Endothelial cell of umbilical vein (primary cell): ENCODE data around the gene ITPR2. TPM values are rescaled to one million over a fixed set of nuclear protein-coding genes. Genes with fewer than 3 reads are reported as not detected.

Experiments
- BruUV-seq: library from RNA; stranded (reverse); fragments of 400-500 nt; replicated peaks from 2 replicates; lab custom pipeline; 2021; lab: Mats Ljungman, UMichigan
- CTCF ChIA-PET: fragments of 300-600, 350-600 bp; sonication (Branson Sonifier 250); formaldehyde crosslinking; loops from one replicate; lab custom pipeline; 2021; ENCODE audit warnings: antibody characterized with exemption, inconsistent platforms; lab: Charles Lee
- POLR2A ChIA-PET: fragments of 300-600, 350-600 bp; sonication (Branson Sonifier 250); formaldehyde crosslinking; loops from one replicate; lab custom pipeline; 2021; ENCODE audit warnings: antibody characterized with exemption, inconsistent platforms; lab: Charles Lee
- DNase-seq: peaks from one replicate; pipeline ENCODE4 v3.0.0-alpha.2; 2011; ENCODE audit warnings: low read depth, low spot score
- FAIRE-seq: peaks from 2 replicates; lab custom pipeline; 2011; peaks lifted over from hg19 to GRCh38; lab: Jason Lieb, UNC
- H2AFZ ChIP-seq: 2 replicates; pipeline ENCODE4 v1.6.0; 2012; ENCODE audit warnings: low read depth, low read length, control low read depth, inconsistent platforms
- H3K27ac ChIP-seq: 2 replicates; pipeline ENCODE4 v1.5.1; 2011; ENCODE audit warnings: low read depth, mild to moderate bottlenecking, control low read depth, low read length, moderate library complexity; ENCODE audit not compliant: insufficient read depth
- H3K27me3 ChIP-seq, 2 experiments: 2 replicates each; pipeline versions ENCODE4 v1.6.0 to v1.6.1; 2011; ENCODE audit warnings: low read length in 2 of 2, mixed read lengths in 1 of 2; ENCODE audit not compliant: control insufficient read depth in 2 of 2, insufficient read depth in 2 of 2
- H3K36me3 ChIP-seq, 2 experiments: 2 replicates in 1 of 2; 3 replicates in 1 of 2; pipeline ENCODE4 v1.5.1; 2011; ENCODE audit warnings: low read length in 2 of 2, mild to moderate bottlenecking in 1 of 2, moderate library complexity in 1 of 2; ENCODE audit not compliant: control insufficient read depth in 2 of 2, insufficient read depth in 2 of 2; ENCODE audit errors: extremely low read depth in 1 of 2
- H3K4me1 ChIP-seq: 3 replicates; pipeline ENCODE4 v1.5.1; 2011; ENCODE audit warnings: mild to moderate bottlenecking, low read length; ENCODE audit not compliant: control insufficient read depth, insufficient read depth; ENCODE audit errors: extremely low read depth
- H3K4me2 ChIP-seq: 2 replicates; pipeline ENCODE4 v1.6.1; 2011; ENCODE audit warnings: low read length, control low read depth, mixed read lengths; ENCODE audit not compliant: insufficient read depth
- H3K4me3 ChIP-seq, 3 experiments: fragments of 200-600 bp in 1 of 3; sonication (generic), shearing (Covaris generic) in 1 of 3; replicated peaks in 1 of 3; 2 replicates each; pipeline ENCODE4 v1.5.1; 2011 to 2016; ENCODE audit warnings: control low read depth in 3 of 3, low read length in 3 of 3, mild to moderate bottlenecking in 2 of 3, inconsistent platforms in 1 of 3, low read depth in 1 of 3, moderate library complexity in 1 of 3; ENCODE audit not compliant: insufficient read depth in 1 of 3
- H3K79me2 ChIP-seq: 2 replicates; pipeline ENCODE4 v1.6.0; 2012; ENCODE audit warnings: low read length, inconsistent platforms; ENCODE audit not compliant: control insufficient read depth, insufficient read depth
- H3K9ac ChIP-seq: replicated peaks from 2 replicates; pipeline ENCODE3; 2011; ENCODE audit warnings: low read length, control low read depth; ENCODE audit not compliant: insufficient read depth; ENCODE audit errors: extremely low read depth
- H3K9me1 ChIP-seq: replicated peaks from 3 replicates; pipeline ENCODE4 v1.6.0; 2011; ENCODE audit warnings: mild to moderate bottlenecking, low read length; ENCODE audit not compliant: control insufficient read depth, insufficient read depth; ENCODE audit errors: extremely low read depth
- H3K9me3 ChIP-seq: replicated peaks from 2 replicates; pipeline ENCODE4 v1.5.1; 2012; ENCODE audit warnings: low read length, inconsistent platforms; ENCODE audit not compliant: control insufficient read depth, insufficient read depth
- H4K20me1 ChIP-seq: replicated peaks from 2 replicates; pipeline ENCODE3; 2011; ENCODE audit warnings: mild to moderate bottlenecking, low read length; ENCODE audit not compliant: control insufficient read depth, insufficient read depth; ENCODE audit errors: extremely low read depth
- EZH2 ChIP-seq: IDR thresholded peaks from 2 replicates; pipeline ENCODE4 v1.6.1; 2012; ENCODE audit warnings: borderline replicate concordance, low read depth, mild to moderate bottlenecking, moderate library complexity, low read length, inconsistent platforms; ENCODE audit not compliant: severe bottlenecking
- FOS ChIP-seq: IDR thresholded peaks from 2 replicates; pipeline ENCODE4 v1.6.1; 2011; ENCODE audit warnings: mild to moderate bottlenecking, low read length, moderate library complexity, borderline replicate concordance; ENCODE audit not compliant: insufficient read depth
- GATA2 ChIP-seq: IDR thresholded peaks from 2 replicates; pipeline ENCODE4 v1.7.0; 2011; ENCODE audit warnings: low read depth, mild to moderate bottlenecking, moderate library complexity, mixed read lengths, low read length; ENCODE audit not compliant: insufficient read length, insufficient read depth
- MYC ChIP-seq: IDR thresholded peaks from one replicate; pipeline ENCODE4 v1.6.1; 2011; ENCODE audit warnings: mild to moderate bottlenecking, low read depth, low read length
- POLR2A ChIP-seq: IDR thresholded peaks from 2 replicates; pipeline ENCODE4 v1.6.1; 2012; ENCODE audit warnings: low read depth, mild to moderate bottlenecking, control low read depth, low read length
- dilution Hi-C: fragments of 300-500 bp; cut with MboI; formaldehyde crosslinking; loops from one replicate; pipeline ENCODE4 v1.15.0; 2019; ENCODE audit warnings: low sequenced_read_pairs; ENCODE audit not compliant: extremely low pct_ligation_motif_present
- intact Hi-C: fragments of 100-400 bp; cut with micrococcal nuclease; formaldehyde crosslinking; loops from one replicate; pipeline ENCODE4 v1.10.0; 2022
- polyA plus RNA-seq, 4 experiments: library from polyadenylated mRNA; depleted of rRNA in 3 of 4; stranded (reverse) in 3 of 4; unstranded in 1 of 4; fragments of >200 nt; gene quantifications; 2 replicates each; pipeline versions ENCODE4 v1.2.1 to v1.2.3, GENCODE V29; 2011 to 2012; ENCODE audit warnings: missing spikeins in 1 of 4
- total RNA-seq: library from RNA; stranded (reverse); gene quantifications from 2 replicates; pipeline ENCODE4 v1.2.3, GENCODE V29; 2021

ITPR2 gene
- total and polyA plus RNA-seq, 2 donors (not counting 3 experiments of a cell fraction or from before 2014, with no cell fraction given): 16.2 to 86.8 TPM

DNA sequence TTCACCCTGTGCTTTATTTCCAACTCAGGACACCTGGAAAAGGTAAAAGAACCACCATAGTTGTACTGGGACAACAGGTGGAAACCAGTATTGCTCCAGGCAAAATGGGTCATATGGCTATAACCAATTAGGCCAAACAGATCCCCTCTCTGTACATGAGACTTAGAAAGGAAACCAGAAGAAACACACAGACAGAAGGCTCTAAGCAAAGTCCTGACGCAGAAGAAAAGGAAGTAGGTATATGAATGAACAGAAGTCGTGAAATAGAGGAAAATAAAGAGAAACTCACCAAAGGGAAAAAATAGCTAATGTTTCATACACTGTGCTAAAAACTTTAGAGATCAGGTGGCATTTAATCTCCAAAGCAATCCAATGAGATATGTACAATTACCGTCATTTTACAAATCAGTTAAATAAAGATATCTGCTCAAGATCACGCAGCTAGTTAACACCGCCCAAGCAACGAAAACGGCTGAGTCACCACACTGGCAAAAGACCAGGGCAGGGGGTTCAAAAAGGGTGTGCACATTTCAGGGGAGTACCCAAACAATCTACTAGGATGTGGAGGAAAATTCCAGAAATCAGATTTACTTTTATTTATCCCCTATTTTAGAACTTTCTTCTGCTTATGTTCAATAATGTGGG, 82.3 kb downstream of the ITPR2 start:
- peaks cover 10% of the 10 kb centered on the region for H3K79me2 ChIP-seq
- TF ChIP-seq FOS: peak; percentile 53
- TF ChIP-seq EZH2: no peak
- POLR2A ChIA-PET: no interaction called here
- CTCF ChIA-PET: interaction anchor here (0.9 kb wide), 1 partner anchor 26 kb away, joined by 3 read pairs; no protein-coding TSS in a partner anchor
- H2AFZ ChIP-seq: no peak overlapping the region
- dilution Hi-C loops: no loop called here
- FAIRE-seq: no peak
- H3K9me3 ChIP-seq: no peaks in the 10 kb centered on the region
- H3K9me1 ChIP-seq: no peaks in the 10 kb centered on the region
- no peaks in the 10 kb centered on the region for H3K27me3 ChIP-seq
- H3K4me3 ChIP-seq: no peak overlapping the region
- peak overlapping the region; percentile 77 for H3K27ac ChIP-seq
- H3K9ac ChIP-seq: no peak overlapping the region
- H3K4me1 ChIP-seq: peaks cover 51% of the 10 kb centered on the region
- BruUV-seq: no TSS peak
- peak overlapping the region; percentile 26 for H3K4me2 ChIP-seq
- peak; percentile 81 for DNase-seq
- no peaks in the 10 kb centered on the region for H3K36me3 ChIP-seq
- intact Hi-C loops: no loop called here
- H4K20me1 ChIP-seq: no peaks in the 10 kb centered on the region

GRCh38 chr12:26749781-26750180, 83.2 kb downstream of the ITPR2 start:
- POLR2A ChIA-PET: no interaction called here
- H3K9ac ChIP-seq: no peak overlapping the region
- no TSS peak for BruUV-seq
- intact Hi-C loops (loop anchor here (2.0 kb wide), 2 partner anchors 37 to 83 kb away; partner anchors contain the start of gene ITPR2), dilution Hi-C loops (no loop called here)
- DNase-seq (no peak), FAIRE-seq (no peak)
- no peaks in the 10 kb centered on the region for H3K36me3 ChIP-seq
- H3K4me1 ChIP-seq: peaks cover 54% of the 10 kb centered on the region
- no peaks in the 10 kb centered on the region for H3K9me3 ChIP-seq
- peak overlapping the region; percentile 91 for H3K4me2 ChIP-seq
- TF ChIP-seq MYC (no peak), POLR2A (no peak), GATA2 (no peak)
- H4K20me1 ChIP-seq: no peaks in the 10 kb centered on the region
- H3K4me3 ChIP-seq: no peak overlapping the region
- peaks cover 14% of the 10 kb centered on the region for H3K79me2 ChIP-seq
- no peaks in the 10 kb centered on the region for H3K27me3 ChIP-seq
- CTCF ChIA-PET: interaction anchor here (0.9 to 1.0 kb wide), 2 partner anchors 54 to 135 kb away, joined by 3 to 4 read pairs; no protein-coding TSS in a partner anchor
- no peaks in the 10 kb centered on the region for H3K9me1 ChIP-seq
- H3K27ac ChIP-seq: peak overlapping the region; percentile 77
- no peak overlapping the region for H2AFZ ChIP-seq
